H1 (cell line): ENCODE measurements around the gene ABCC6. TPM values are rescaled to one million over a fixed set of nuclear protein-coding genes. Genes with fewer than 3 reads are reported as not detected.
"Not testable (repeated sequence)": the region's sequence is repeated elsewhere in the genome, so short reads cannot be mapped to it uniquely, and the experiment has no call there.

Source experiments
- CTCF ChIA-PET: fragments of 300-600 bp; sonication (Branson Sonifier 250); formaldehyde crosslinking; loops from one replicate; lab custom pipeline; 2021; ENCODE audit not compliant: partially characterized antibody; lab: Charles Lee
- POLR2A ChIA-PET: fragments of 300-600 bp; sonication (Branson Sonifier 250); formaldehyde crosslinking; loops from one replicate; lab custom pipeline; 2021; ENCODE audit warnings: inconsistent platforms; ENCODE audit not compliant: partially characterized antibody; lab: Charles Lee
- DNase-seq, 2 experiments: peaks; one replicate each; pipeline versions ENCODE4 v3.0.0 to v3.0.0-alpha.2; 2010 to 2022; ENCODE audit warnings: low spot score in 2 of 2, low read depth in 1 of 2, mixed read lengths in 1 of 2
- FAIRE-seq: peaks from 2 replicates; lab custom pipeline; 2011; peaks lifted over from hg19 to GRCh38; lab: Jason Lieb, UNC
- H2AFZ ChIP-seq: 2 replicates; pipeline ENCODE4 v1.8.1; 2012; ENCODE audit warnings: low read length, inconsistent platforms
- H2AK5ac ChIP-seq: 2 replicates; pipeline ENCODE4 v1.6.1; 2013; ENCODE audit warnings: low read depth, low read length
- H2BK120ac ChIP-seq: replicated peaks from 2 replicates; pipeline ENCODE3; 2013; ENCODE audit warnings: low read depth, low read length, inconsistent platforms
- H2BK12ac ChIP-seq: 2 replicates; pipeline ENCODE4 v1.6.1; 2013; ENCODE audit warnings: low read depth, low read length
- H2BK15ac ChIP-seq: 2 replicates; pipeline ENCODE4 v1.6.1; 2013; ENCODE audit warnings: low read length
- H2BK20ac ChIP-seq: 2 replicates; pipeline ENCODE4 v1.6.1; 2013; ENCODE audit warnings: low read length
- H2BK5ac ChIP-seq: 2 replicates; pipeline ENCODE4 v1.6.1; 2013; ENCODE audit warnings: low read depth, low read length
- H3K14ac ChIP-seq: 2 replicates; pipeline ENCODE4 v1.6.1; 2013; ENCODE audit warnings: inconsistent platforms; ENCODE audit not compliant: insufficient read length
- H3K18ac ChIP-seq: 2 replicates; pipeline ENCODE4 v1.6.1; 2013; ENCODE audit warnings: low read length; ENCODE audit errors: extremely low read depth
- H3K23ac ChIP-seq: 2 replicates; pipeline ENCODE4 v1.6.1; 2013; ENCODE audit warnings: inconsistent platforms; ENCODE audit not compliant: insufficient read length
- H3K23me2 ChIP-seq: 2 replicates; pipeline ENCODE4 v1.6.1; 2013; ENCODE audit warnings: low read depth, low read length
- H3K27ac ChIP-seq: 2 replicates; pipeline ENCODE4 v1.6.1; 2011; ENCODE audit warnings: low read depth, low read length, inconsistent platforms
- H3K27me3 ChIP-seq, 4 experiments: replicated peaks in 1 of 4; 1 replicate in 1 of 4; 2 replicates in 3 of 4; pipeline versions ENCODE4 v1.6.1 to v1.8.1; 2011 to 2013; ENCODE audit warnings: low read length in 3 of 4, mild to moderate bottlenecking in 3 of 4, inconsistent platforms in 2 of 4, mixed read lengths in 2 of 4, moderate library complexity in 1 of 4; ENCODE audit not compliant: control insufficient read depth in 3 of 4, insufficient read depth in 3 of 4; ENCODE audit errors: extremely low read depth in 1 of 4
- H3K36me3 ChIP-seq, 4 experiments: 2 replicates each; pipeline versions ENCODE4 v1.6.1 to v1.8.1; 2011 to 2013; ENCODE audit warnings: mild to moderate bottlenecking in 4 of 4, low read length in 3 of 4, moderate library complexity in 2 of 4, control low read depth in 1 of 4, inconsistent platforms in 1 of 4; ENCODE audit not compliant: insufficient read depth in 4 of 4, control insufficient read depth in 2 of 4
- H3K4ac ChIP-seq: replicated peaks from 2 replicates; pipeline ENCODE3; 2013; ENCODE audit warnings: low read length, low read depth, mixed read lengths, inconsistent platforms; ENCODE audit not compliant: insufficient read length
- H3K4me1 ChIP-seq, 4 experiments: replicated peaks in 1 of 4; 1 replicate in 1 of 4; 2 replicates in 3 of 4; pipeline versions ENCODE4 v1.6.1 to v1.8.1; 2011 to 2013; ENCODE audit warnings: low read length in 3 of 4, inconsistent platforms in 2 of 4, mixed read lengths in 1 of 4; ENCODE audit not compliant: insufficient read depth in 4 of 4, control insufficient read depth in 3 of 4
- H3K4me2 ChIP-seq, 2 experiments: 2 replicates each; pipeline versions ENCODE4 v1.6.1 to v1.8.1; 2011 to 2013; ENCODE audit warnings: low read depth in 2 of 2, low read length in 2 of 2, control low read depth in 1 of 2, inconsistent platforms in 1 of 2, mild to moderate bottlenecking in 1 of 2; ENCODE audit not compliant: insufficient read depth in 1 of 2
- H3K4me3 ChIP-seq, 4 experiments: fragments of 200-600, 300-600 bp in 1 of 4; sonication (generic), shearing (Covaris generic), sonication (Bioruptor Twin) in 1 of 4; 2 replicates each; pipeline versions ENCODE4 v1.5.1 to v1.8.1; 2011 to 2016; ENCODE audit warnings: low read length in 4 of 4, low read depth in 3 of 4, control low read depth in 2 of 4, inconsistent platforms in 2 of 4, mild to moderate bottlenecking in 2 of 4, mixed read lengths in 1 of 4, moderate library complexity in 1 of 4; ENCODE audit not compliant: insufficient read depth in 2 of 4; ENCODE audit errors: extremely low read depth in 1 of 4
- H3K56ac ChIP-seq: replicated peaks from 2 replicates; pipeline ENCODE3; 2013; ENCODE audit warnings: low read depth, mild to moderate bottlenecking, mixed read lengths, low read length, inconsistent platforms; ENCODE audit not compliant: insufficient read length
- H3K79me1 ChIP-seq: 2 replicates; pipeline ENCODE4 v1.6.1; 2013; ENCODE audit warnings: low read depth, low read length, control low read depth
- H3K79me2 ChIP-seq, 2 experiments: 2 replicates each; pipeline versions ENCODE4 v1.6.1 to v1.8.1; 2012 to 2013; ENCODE audit warnings: low read length in 2 of 2, mild to moderate bottlenecking in 2 of 2, inconsistent platforms in 1 of 2; ENCODE audit not compliant: insufficient read depth in 2 of 2, control insufficient read depth in 1 of 2
- H3K9ac ChIP-seq, 4 experiments: replicated peaks in 1 of 4; 1 replicate in 1 of 4; 2 replicates in 3 of 4; pipeline versions ENCODE4 v1.6.1 to v1.8.1; 2011 to 2013; ENCODE audit warnings: low read depth in 3 of 4, low read length in 3 of 4, control low read depth in 2 of 4, mild to moderate bottlenecking in 2 of 4, moderate library complexity in 2 of 4, inconsistent platforms in 1 of 4; ENCODE audit errors: extremely low read depth in 1 of 4
- H3K9me3 ChIP-seq, 2 experiments: 2 replicates each; pipeline versions ENCODE4 v1.6.1 to v1.8.1; 2012 to 2013; ENCODE audit warnings: mild to moderate bottlenecking in 2 of 2, moderate library complexity in 2 of 2, control low read depth in 1 of 2, inconsistent platforms in 1 of 2, low read depth in 1 of 2, low read length in 1 of 2, mixed read lengths in 1 of 2; ENCODE audit not compliant: insufficient read depth in 2 of 2
- H4K20me1 ChIP-seq, 2 experiments: replicated peaks in 1 of 2; 2 replicates each; pipeline versions ENCODE3 to v1.8.1; 2011 to 2013; ENCODE audit warnings: inconsistent platforms in 2 of 2, low read length in 2 of 2, mild to moderate bottlenecking in 1 of 2; ENCODE audit not compliant: insufficient read depth in 2 of 2, control insufficient read depth in 1 of 2
- H4K5ac ChIP-seq: 2 replicates; pipeline ENCODE4 v1.6.1; 2013; ENCODE audit warnings: low read length, low read depth, mixed read lengths, inconsistent platforms; ENCODE audit not compliant: insufficient read length
- H4K8ac ChIP-seq: 2 replicates; pipeline ENCODE4 v1.8.0; 2013; ENCODE audit warnings: mild to moderate bottlenecking, moderate library complexity, low read length, inconsistent platforms; ENCODE audit not compliant: insufficient read depth; ENCODE audit errors: extremely low read depth
- H4K91ac ChIP-seq: replicated peaks from 2 replicates; pipeline ENCODE3; 2013; ENCODE audit warnings: low read length, mixed read lengths, inconsistent platforms; ENCODE audit not compliant: insufficient read length
- CTCF ChIP-seq, 3 experiments: IDR thresholded peaks; 1 replicate in 2 of 3; 2 replicates in 1 of 3; pipeline versions ENCODE4 v1.5.1 to v1.6.1; 2011; ENCODE audit warnings: low read length in 3 of 3, mild to moderate bottlenecking in 3 of 3, inconsistent platforms in 2 of 3, low read depth in 1 of 3, moderate library complexity in 1 of 3; ENCODE audit not compliant: insufficient read depth in 1 of 3; ENCODE audit errors: control extremely low read depth in 1 of 3
- SRF ChIP-seq: IDR thresholded peaks from 2 replicates; pipeline ENCODE4 v1.6.1; 2011; ENCODE audit warnings: mild to moderate bottlenecking, low read depth, low read length, moderate library complexity
- WGBS, 2 experiments: shearing (Covaris generic) in 1 of 2; methylation state at CpG; one replicate each; pipeline versions ENCODE4 v1.1.6 to v1.1.7; 2013 to 2015; ENCODE audit warnings: low lambda C conversion rate in 2 of 2, mixed read lengths in 2 of 2, inconsistent platforms in 1 of 2, low coverage in 1 of 2, missing lambda C conversion rate in 1 of 2; ENCODE audit not compliant: insufficient replicate concordance in 2 of 2, insufficient coverage in 1 of 2, insufficient read length in 1 of 2; ENCODE audit errors: extremely low coverage in 1 of 2, missing lambda C conversion rate in 1 of 2; 5-methylcytosine and 5-hydroxymethylcytosine counted together
- polyA plus RNA-seq, 7 experiments: library from polyadenylated mRNA; depleted of rRNA in 3 of 7; stranded (reverse) in 5 of 7; unstranded in 2 of 7; fragments of >200 nt in 5 of 7; fragments of 200-250 nt in 2 of 7; gene quantifications; 1 replicate in 5 of 7; 2 replicates in 1 of 7; 4 replicates in 1 of 7; pipeline versions ENCODE4 v1.2.1 to v1.2.3, GENCODE V29; 2011 to 2013; ENCODE audit warnings: missing spikeins in 2 of 7, mixed read lengths in 2 of 7
- total RNA-seq: library from RNA; stranded (reverse); fragmentation: NEBNext Ultra II Directional; extraction: Animal tissue kit (Norgen Biotek cat#: 25700); gene quantifications from 2 replicates; pipeline ENCODE4 v1.2.1, GENCODE V29; 2021

ABCC6 gene
- total and polyA plus RNA-seq, 2 of the 8 experiments (the other 6 are each of a cell fraction or from before 2014, with no cell fraction given), result 1.6 to 1.8 TPM

GRCh38 chr16:16202400-16203143 is 20.7 kb downstream of the ABCC6 start:
- H3K4me1 ChIP-seq, H2BK15ac ChIP-seq, H2BK120ac ChIP-seq, H3K18ac ChIP-seq, H3K27me3 ChIP-seq, H4K91ac ChIP-seq, H3K79me2 ChIP-seq, H3K4me3 ChIP-seq, H2AFZ ChIP-seq, H3K9ac ChIP-seq, H4K5ac ChIP-seq, H2BK12ac ChIP-seq, POLR2A ChIA-PET, H3K23me2 ChIP-seq, H3K4me2 ChIP-seq, H3K4ac ChIP-seq, H4K8ac ChIP-seq, H3K14ac ChIP-seq, H3K9me3 ChIP-seq, H4K20me1 ChIP-seq, H3K79me1 ChIP-seq, H2AK5ac ChIP-seq, H2BK5ac ChIP-seq, H3K36me3 ChIP-seq, H2BK20ac ChIP-seq, H3K56ac ChIP-seq, H3K27ac ChIP-seq, CTCF ChIA-PET, H3K23ac ChIP-seq: not testable (repeated sequence)
- TF ChIP-seq SRF (peak; percentile 49; the same call in 1 of the 2 replicates), CTCF (IDR thresholded peaks at IDR 0.05; ENCODE audit: control extremely low read depth in 1 of 3, insufficient read depth in 1 of 3, low read depth in 1 of 3, low read length in 3 of 3) (peak in 1 of 3 experiments; percentile 40; a peak in 1 of 4 replicates)
- FAIRE-seq (peak; percentile 58), DNase-seq (peak in 1 of 2 experiments; percentile 74)
- WGBS, 2 experiments, result 24% methylated on average over 3 of the region's 4 CpGs; no CpG with 5 or more reads in 1 of the 2 experiments
